Islet precursor cell (in vitro differentiated cells): Measurements from ENCODE around the gene TMEM217.
"Not testable (repeated sequence)": the region's sequence is repeated elsewhere in the genome, so short reads cannot be mapped to it uniquely, and the experiment has no call there.

Source experiments
- DNase-seq: peaks from one replicate; pipeline ENCODE4 v3.0.0-alpha.2; 2018

Gene TMEM217

DNA sequence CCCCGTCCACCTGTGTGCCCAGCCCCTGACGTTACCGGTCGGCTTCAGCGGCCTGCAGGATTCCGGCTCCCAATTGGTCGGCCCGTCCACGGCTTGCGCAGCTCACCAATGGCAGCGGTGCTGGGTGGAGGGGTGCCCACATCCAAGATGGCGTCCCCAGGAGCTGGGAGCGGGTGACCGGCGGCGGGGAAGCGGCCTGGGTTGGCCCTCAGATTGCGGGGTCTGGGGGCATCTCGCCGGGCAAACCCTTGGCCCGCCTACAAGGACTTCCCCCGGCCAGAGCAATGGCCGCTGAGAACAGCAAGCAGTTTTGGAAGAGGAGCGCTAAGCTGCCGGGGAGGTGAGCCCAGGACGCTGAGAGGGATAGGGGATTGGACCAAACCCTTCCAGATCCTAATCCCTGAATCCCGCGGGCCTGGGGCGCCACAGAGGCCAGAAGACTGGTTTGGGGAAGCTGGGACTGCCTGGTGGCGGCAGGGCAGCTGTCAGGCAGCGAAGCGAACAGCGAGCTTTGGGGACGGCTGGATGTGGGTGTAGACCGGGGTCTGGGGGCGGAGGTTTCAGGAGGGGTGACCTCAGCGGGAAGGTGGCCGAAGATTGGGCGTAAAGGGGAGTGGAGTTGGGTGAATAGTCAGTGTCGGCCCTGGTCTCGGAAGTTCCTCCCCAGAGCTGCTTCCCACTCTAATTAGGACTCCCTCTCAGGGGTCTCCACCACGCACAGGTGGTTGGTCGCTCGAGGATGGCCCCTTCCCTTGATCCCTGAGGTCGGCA is at the start of gene TMEM217, which contains the start of gene TBC1D22B:
Gene TMEM217 (minus strand): TSS at position 511 of the 771 bp plus-strand sequence. CDS start 39,114 bp downstream, outside the sequence.
Gene TBC1D22B (plus strand): TSS at position 139 of the 771 bp plus-strand sequence. CDS start 146 bp downstream, at position 285.
- peak; percentile 99 for DNase-seq

DNA sequence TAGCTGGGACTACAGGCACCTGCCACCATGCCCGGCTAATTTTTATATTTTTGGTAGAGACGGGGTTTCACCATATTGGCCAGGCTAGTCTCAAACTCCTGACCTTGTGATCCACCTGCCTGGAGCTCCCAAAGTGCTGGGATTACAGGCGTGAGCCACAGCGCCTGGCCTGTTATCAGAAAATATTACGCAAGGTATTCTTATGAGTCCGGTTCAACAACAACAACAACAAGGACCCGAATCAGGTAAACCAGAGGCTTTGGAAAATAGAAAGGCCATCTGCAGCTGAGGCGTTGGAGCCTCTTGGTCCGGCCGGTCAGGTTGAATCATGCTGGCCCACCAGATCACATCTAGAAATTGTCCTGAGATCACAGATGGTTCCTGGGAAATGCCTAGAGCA is 49.5 kb upstream of the TMEM217 start:
- DNase-seq = not testable (repeated sequence)

DNA sequence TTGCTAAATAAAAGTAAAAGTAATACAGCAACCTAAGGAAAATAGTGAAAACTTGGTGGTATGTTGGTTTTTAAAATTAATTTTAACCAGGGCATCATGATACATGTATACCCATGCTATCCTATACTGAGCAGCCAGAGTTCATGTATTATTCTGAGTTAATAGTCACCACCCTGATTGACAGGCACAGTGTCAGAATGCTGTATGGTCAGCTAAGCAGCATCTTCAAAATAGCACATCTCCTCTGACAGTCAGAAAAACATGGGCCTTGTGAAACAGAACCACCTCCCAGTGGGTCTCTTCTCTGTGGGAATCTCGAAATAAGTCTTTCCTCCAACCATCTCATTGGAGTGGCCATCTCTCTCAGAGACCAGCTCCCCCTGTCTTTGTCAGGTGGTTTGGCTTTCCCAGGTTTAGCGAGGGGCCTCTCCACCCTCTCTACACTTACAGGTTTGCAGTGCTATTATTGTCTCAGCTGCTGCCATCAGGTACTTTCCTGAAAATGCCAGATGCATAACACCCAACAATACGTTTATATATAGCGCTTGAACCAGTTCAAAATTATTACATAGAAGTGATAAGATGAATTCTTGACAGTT is 48.8 kb upstream of the TMEM217 start:
- DNase-seq = no peak

DNA sequence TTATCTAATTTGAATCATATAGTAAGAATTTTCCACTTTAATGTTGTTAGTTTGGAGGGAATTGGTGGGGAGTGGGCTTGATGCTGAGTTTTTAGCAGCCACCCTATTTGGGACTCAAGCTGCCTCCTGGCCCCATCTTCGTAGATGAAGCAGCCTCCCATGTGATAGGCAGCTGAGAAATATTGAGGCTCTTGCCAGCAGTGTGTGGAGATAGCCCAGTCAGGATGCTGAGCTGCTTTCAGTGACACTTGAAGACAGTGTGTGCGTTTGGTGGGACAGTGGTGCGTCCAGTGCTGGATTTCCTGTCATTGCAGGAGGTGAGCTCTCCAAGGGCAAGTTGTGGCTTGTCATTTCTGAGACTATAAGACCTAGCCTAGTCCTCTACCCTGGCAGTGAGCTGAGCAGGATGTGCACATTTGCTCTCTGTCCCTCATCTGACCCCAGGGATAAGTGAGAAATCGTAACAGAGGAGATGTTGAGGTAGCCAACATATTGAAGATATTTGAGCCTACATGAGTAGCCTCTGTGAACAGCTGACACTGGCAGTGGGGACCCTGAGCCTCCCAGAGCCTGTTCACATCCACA is 48.0 kb upstream of the TMEM217 start:
- DNase-seq = no peak

DNA sequence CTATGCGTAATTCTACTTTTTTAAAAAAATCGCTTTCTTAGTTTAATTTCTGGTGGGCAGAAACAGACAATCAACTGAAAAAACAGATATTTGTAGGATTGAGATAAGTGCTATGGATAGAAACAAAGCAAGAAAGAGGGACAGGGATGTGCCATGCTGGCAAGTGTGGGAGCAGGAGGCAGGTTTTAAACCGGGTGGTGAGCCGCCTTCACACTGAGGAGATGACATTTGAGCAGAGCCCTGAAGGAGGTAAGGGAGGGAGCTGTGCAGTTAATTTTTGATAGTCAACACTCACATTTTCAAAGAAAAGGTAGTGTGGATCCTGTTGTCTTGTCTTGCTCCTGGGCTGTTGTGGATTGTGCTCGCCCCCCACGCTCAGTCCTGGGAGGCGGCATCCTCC is 46.8 kb upstream of the TMEM217 start:
- DNase-seq = no peak

DNA sequence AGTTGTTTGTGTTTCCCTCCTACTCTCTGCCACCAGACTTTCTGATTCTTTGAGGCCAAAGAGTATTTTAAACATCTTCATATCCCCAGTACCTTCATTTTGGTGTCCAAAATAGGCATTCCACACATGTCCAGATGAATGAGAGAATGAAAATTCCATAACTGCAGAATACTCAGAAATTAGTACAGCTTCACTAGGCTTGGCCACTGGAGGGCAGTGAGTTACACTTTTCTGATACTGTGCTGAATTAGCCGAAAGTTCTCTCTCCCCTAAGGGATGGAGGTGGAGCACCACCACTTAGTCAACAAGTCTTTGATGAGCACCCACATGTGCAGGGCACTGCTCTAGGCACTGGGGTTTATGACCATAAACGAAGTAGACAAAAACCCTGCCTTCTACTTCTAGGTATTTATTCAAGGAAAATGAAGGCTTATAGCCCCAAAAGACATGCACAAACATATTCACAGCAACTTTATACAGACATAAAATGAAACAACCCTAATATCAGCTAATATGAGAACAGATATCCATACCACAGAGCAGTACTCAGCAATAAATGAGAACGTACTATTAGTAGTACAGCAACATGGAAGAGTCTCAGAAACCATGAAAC is 46.1 kb upstream of the TMEM217 start:
- no peak for DNase-seq

DNA sequence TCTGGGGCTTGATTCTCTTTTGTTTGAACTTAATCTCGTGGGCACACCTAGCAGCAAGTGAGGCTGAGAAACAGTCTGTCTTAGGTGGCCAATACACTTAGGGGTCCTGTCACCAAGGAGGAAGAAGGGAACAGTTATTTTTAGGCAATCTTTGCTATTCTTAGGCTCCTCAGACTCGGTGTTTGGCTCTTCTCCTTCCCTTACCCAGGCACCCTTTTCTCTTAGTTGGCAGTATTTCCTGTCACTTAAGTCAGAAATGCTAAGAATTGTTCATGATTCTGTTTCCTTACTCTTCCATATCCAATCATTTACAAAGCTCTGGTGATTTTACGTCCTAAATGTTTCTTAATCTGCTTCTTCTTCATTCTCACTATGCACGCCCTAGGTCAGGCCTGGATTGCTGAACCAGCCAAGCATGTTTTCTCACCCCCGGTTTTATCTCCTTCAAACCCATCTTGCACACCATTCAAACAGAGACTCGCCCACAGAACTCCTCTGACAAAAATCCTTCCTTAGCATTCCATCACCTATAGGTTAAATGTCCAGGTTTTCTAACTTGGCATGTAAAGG is 45.2 kb upstream of the TMEM217 start:
- no peak for DNase-seq

DNA sequence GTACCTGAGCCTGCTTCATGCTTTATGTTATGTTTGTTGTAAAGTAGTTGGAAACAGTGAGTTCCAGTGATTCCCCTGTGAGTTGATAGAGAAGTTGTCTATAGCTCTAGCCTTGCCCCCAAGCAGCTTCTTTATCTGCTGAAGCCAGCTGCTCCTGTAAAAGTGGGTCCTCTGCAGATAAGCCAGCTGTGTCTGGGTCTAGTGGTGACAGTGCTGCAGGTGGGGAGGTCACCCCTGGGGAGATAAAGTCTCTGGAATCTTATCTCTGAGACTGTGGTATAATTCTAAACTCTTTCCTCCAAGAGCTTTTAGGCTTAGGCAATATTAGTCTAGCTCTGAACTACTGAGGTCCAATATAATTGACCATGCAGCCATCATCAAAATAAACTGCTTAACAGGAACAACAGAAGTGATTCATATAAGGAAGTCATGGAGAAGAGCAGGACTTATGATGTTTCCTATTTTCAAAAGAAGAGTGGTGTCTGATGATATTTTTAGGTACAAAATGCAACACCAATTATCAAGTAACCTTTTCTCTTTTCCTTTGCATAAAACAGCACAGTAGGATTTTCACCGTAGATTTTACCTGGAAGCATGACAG is 44.2 kb upstream of the TMEM217 start:
- DNase-seq = no peak

DNA sequence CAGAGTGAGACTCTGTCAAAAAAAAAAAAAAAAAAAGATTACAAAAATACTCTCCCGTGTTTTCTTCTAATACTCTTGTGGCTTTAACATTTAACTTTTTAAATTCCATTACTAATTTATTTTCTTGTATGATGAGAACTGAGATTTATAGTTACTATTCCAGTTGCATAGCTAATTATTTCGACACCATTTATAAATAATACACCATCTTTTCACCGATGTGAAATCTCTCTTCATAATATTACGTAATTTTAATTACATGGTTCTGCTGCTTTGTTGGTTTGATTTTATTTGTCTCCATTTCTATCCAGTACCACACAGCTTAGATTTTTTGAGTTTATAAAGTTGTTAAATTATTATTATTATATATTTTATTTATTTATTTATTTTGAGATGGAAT is 42.0 kb upstream of the TMEM217 start:
- DNase-seq = no peak

DNA sequence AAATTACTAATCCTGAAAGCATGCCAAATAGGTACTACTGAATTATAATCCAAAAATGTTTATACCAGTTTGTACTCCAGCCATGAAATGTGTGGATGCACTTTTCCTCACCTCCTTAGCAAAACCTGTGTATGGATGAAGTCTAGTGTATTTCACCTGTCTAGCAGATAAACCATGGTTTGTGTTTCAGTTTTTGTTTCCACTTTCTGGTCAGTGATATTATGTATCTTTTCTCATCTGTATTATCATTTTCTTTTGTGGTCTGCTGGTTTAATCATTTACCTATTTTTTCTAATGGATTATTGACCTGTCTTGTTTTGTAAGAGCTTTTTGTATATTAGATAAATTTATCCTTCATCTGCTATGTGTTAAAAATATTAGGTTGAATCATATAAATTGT is 41.0 kb upstream of the TMEM217 start:
- DNase-seq = no peak

DNA sequence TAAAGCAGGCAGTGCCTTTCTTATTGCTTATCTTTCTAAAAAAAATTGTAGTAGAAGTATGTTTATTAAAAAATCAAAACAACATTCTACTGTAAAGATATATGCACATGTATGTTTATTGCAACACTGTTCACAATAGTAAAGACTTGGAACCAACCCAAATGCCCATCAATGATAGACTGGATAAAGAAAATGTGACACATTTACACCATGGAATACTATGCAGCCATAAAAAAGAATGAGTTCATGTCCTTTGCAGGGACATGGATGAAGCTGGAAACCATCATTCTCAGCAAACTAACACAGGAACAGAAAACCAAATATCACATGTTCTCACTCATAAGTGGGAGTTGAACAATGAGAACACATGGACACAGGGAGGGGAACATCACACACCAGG is 39.7 kb upstream of the TMEM217 start:
- DNase-seq = not testable (repeated sequence)

DNA sequence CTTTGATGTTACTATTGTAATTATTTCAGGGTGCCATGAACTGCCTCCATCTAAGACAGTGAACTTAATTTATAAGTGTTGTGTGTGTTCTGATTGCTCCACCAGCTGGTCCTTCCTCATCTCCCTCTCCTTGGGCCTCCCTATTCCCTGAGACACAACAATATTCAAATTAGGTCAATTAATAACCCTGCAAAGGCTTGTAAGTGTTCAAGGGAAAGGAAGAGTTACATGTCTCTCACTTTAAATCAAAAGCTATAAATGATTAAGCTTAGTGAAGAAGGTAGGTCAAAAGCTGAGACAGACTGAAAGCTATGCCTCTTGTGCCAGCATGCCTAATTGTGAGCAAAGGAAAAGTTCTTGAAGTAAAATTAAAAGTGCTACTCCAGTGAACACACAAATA is 35.5 kb upstream of the TMEM217 start:
- no peak for DNase-seq

DNA sequence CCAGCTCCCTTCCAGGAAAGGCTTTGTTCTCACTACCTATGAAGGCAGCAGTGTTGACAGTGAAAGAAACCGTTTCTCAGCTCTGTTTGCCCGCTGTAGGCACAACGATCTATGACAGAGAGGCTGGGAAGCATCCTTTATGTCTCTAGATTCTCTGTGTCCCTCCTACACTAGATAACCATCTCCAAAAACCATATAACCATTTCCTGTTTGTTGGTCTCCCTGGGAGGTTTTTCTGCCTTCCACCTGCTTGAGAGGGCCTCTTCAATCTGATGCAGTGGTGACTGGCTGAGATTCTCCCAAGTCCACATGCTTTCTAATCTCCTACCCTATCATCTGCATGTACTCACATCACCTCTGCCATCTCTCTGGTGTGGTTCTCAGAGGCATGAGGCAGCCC is 32.0 kb upstream of the TMEM217 start:
- no peak for DNase-seq

DNA sequence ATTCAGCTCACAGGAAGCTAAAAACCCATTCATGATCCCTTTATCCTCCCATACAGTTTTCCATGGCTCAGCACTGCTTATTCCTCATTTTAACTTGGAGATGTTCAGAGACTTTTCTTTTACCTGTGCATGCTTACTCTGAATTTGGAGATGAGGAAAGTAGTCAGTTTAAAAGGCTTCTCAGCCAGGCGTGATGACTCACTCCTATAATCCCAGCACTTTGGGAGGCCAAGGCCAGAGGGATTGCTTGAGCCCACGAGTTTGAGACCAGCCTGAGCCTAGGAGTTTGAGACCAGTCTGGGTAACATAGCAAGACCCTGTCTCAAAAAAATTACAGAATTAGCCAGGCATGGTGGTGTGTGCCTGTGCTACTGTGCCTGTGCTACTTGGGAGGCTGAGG is 30.3 kb upstream of the TMEM217 start:
- no peak for DNase-seq

DNA sequence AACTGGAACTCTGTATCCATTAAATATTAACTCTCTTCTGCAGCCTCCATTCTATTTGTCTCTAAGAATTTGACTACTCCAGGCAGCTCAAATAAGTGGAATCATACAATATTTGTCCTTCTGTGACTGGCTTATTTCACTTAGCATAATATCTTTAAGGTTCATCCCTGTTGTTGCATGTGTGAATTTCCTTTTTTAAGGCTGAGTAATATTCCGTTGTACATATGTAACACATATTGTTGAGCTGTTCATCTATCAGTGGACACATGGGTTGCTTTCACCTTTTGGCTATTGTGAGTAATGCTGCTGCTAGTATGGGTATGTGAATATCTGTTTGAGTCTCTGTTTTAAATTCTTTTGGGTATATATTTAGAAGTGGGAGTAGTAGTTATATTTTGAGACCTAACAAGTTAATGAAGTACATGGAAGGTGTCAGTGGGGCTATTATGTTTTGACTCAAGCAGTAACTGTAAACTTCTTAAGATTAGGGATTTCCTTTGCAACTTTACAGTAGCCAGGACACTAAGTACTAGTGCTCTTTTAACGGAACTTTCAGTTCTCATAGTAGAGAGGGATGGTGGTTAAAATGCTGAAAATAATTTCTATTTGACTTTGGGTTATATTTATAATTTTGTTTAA is 29.7 kb upstream of the TMEM217 start:
- DNase-seq = no peak

DNA sequence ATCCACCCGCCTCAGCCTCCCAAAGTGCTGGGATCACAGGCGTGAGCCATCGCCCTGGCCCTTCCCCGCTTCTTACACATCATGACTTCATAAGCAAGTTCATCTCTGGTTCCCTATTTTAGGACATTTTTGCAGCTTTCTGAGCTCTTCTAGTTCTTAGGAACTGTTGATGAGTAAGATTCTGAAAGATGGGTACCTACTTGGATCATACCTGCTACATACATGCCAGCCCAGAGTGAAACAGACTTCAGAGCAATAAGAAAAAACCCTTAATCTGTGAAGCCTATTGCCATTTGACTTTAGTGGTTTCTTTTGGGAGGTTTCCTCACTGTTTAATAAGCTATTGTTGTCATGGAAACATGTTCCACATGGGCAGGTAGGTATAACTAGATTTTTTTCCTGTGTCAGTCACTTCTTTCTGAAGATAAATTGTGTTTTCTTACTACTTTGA is 27.9 kb upstream of the TMEM217 start:
- DNase-seq = no peak

DNA sequence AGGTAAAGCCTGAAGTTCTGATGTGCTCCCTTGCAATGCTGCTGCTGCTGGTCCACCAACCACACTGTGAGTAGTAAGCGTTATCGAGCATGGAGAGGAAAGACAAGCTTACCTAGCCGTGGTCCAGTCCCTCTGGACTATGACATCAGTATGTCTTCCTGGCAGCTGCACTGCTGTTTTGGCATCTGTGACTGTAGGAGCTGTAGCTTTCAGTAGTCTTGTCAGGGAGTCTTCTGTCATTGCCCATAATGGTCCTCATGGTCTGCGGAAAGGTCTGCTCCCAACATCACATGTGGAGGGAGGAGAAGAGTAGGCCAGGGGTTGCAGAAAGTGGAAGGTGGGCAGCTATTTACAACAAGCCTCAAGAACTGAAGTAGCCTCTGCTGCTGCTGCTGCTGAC is 26.8 kb upstream of the TMEM217 start:
- no peak for DNase-seq

DNA sequence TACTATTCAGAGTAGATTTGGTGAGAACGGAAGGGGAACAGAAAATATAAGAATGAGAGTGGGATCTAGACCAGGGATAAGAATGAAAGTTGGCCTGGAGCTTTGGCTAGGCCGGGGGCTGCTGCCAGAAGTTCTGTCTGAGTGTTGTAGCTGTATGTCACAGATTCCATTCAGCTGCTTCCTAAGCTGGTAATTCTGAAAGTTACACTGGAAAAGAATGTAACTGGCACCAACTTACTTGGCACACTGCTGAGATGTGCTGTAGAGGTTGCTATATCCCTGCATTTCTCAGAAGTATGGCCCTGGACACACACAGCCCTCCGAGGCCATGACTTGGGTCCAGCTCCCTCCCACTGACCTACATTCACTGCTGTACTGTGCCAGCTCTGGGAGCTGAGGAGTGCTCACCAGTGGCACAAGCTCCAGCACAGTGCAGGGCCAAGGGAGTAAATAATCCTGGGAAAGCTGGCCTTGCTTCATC is 25.8 kb upstream of the TMEM217 start:
- no peak for DNase-seq

DNA sequence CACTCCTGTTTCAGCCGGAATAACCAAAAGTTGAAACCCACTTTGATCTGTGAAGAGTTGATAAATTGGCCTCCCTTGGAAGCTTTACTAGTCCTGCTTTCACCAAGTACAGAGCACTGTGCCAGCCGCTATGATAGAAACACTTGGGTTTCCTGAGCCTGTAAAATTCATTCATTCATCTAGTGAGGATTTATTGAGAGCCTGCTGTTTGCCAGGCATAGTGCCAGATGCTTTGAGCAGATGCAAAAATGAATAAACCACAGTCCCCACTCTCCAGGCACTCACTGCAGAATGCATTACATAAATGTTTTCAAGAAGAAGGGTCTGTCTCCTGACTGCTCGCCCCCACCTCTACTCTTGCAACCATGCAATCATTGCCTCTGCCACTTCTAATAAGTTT is 25.3 kb upstream of the TMEM217 start:
- no peak for DNase-seq

DNA sequence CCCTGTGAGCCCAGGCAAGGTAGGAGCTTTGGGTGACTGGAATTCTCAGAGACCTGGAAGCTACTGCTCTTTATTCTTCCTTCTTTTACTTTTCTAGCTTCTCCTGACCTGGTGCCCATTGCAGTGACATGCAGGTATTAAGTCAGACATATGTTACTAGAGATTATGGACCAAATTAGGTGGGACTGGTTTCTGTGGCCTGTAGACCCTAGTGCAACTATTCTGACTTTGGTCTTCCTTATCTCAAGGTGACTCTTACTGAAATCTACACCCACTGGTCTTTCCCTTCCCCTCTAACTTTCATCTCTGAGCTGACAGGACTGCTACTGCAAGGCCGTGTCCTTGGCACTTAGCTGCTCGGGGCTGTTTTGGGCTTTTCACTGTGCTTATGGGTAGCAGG is 24.4 kb upstream of the TMEM217 start:
- no peak for DNase-seq

DNA sequence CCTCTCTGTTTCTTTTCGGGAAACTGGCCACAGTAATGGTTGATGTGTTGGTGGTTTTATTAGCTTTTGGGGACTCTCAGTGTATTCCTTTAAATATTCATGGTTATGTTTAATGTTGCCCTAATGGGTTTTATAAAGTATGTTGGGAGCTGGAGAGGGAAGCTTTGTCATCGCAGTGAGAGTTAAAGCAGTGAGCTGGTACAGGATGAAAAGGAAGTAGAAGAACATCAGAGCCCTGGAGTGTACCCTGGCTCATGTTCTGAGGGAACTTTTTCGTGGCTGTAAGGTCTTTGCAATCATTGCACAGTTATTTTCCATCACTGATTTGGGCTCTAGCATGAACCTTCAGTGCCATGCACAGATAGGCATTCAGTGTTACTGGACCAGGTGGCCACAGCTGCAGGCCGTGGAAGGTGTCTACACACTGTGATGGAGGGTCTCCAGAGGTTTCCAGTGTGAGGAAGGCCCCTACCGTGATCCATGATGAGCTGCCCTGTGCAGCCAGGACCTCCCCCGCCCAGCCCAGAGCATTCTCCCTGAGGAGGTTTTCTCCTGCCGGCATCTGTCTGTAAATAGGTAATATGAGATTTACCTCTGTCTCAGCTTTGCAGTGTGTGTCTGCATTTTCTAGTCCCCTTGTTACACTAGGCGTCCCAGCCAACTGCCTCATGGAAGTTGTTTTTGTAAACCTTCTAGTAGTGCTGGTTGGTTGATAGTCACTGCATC is 22.4 kb upstream of the TMEM217 start:
- no peak for DNase-seq
